Superior temporal gyrus (tissue), 1 donor: ENCODE results near the gene OVOL1.

Experiments used
- DNase-seq: peaks from one replicate; pipeline ENCODE4 v3.0.0-alpha.2; 2016; ENCODE audit errors: extremely low spot score

Gene OVOL1

GRCh38 chr11:65777821-65778361, 9.0 kb upstream of the OVOL1 start:
- DNase-seq, result no peak

DNA sequence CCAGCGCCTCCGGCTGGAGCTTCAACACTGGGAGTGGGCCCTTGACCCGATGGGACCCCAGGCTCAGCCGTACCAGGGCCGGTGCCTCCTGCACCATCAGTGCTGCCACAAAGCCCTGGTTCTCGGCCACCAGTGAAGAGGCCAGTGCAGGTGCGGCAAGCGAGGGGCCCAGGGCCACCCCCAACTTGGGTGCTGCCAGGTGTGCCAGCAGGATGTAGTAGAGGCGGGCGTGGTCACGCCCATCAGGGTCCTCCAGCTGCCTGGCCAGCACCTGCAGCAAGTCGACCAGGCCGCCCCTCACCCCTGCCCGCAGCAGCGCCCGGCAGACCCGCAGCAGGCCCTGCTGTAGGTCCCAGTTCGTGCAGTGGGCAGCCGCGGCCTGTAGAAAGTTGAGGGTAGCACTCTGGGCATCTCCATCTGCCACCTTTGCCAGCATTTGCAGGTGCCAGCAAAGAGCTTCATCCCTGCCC, 8.4 kb upstream of the OVOL1 start:
- no peak for DNase-seq

GRCh38 chr11:65778901-65779668, 7.8 kb upstream of the OVOL1 start:
- DNase-seq, result no peak

- DNase-seq, result no peak
These were observed 7.3 kb upstream of the OVOL1 start for GRCh38 chr11:65779669-65779918.

DNA sequence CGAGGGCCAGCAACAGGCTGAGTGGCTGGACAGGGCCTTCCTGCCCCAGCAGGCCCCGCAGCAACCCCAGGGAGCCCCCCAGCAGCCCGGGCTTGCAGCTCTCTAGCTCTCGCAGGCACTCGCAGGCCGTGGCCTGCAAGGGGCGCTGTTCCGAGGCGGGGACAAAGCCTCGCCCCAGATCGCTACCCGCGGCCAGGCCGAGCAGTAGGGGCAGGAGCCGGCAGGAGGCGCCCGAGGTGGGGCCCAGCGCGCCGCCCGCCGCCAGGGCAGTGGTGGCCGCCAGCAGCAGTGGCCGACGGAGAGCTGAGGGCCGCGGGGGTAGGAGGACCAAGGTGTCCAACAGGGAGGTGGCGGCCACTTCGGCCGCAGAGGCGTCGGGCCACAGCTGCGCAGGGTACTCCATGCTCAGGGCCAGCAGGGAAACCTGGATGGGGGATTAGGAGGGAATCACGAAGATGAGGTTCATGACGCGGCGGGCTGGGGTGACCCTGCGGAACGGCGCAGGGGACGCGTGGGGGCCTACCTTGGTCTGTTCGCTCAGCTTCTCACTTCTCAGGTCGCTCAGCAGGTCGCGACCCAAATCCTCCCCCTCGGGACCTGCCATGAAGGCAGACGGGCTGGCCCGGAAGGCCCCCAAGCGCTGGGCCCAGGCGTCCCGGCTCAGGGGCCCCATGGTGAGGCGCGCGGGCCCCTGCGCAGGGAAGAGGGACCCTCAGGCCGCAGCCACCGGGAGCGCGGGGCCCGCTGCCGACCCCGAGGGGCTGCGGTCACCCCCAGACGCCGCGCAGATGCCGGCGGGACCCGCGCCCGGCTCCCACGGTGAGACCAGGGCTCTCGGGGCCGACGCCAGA, 6.7 kb upstream of the OVOL1 start:
- peak; percentile 57 for DNase-seq

GRCh38 chr11:65780770-65781151, 6.1 kb upstream of the OVOL1 start, which contains the start of gene AP5B1:
AP5B1 (minus strand) TSS chr11:65780976; CDS start chr11:65780591, 385 bp downstream.
- DNase-seq, result peak; percentile 18

GRCh38 chr11:65781152-65781961, 5.5 kb upstream of the OVOL1 start:
- no peak for DNase-seq

- no peak for DNase-seq
These were observed 4.7 kb upstream of the OVOL1 start for GRCh38 chr11:65781962-65782815.

GRCh38 chr11:65782816-65783228, 4.0 kb upstream of the OVOL1 start:
- DNase-seq, result no peak

- no peak for DNase-seq
These were observed 1.4 kb upstream of the OVOL1 start for GRCh38 chr11:65785319-65786007.

DNA sequence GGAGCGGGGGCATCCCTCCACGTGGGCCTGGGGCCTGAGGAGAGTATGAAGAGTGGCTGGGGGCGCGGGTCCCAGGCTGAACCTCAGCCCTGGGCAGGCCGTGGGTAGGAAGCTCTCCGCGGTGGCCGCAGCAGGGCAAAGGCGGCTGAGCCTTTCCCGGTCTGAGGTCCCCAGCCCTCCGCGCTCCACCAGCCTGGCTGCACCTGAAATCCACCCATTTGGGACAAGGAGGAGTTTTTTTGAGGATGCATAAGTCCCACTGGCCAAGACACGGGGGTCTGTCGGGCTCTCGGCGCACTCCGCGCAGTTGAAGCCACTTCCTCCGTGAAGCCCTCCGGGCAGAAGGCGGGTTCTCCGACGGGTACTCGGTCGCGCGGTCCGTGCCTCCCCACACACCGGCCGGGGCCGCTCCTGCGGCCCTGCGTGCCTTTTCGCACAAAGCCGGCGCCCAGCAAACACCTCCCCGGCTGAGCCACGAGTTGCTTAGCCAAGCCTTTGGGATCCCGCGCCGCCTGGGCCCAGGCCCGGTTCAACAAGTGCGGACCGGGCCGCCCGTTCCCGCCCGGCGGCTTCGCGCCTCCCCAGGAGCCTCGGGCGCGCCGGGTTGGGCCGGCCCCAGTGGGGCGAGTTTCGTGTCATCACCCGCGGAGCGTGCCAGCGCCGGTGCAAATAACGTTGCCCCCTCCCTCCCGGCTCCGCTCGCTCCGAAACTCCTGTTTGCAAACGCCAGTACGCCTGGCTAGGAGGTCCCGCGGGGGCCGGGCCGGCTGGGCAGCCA, 666 bp upstream of the OVOL1 start:
- no peak for DNase-seq

- DNase-seq, result no peak
These were observed 1.1 kb downstream of the OVOL1 start for GRCh38 chr11:65787649-65788622.

DNA sequence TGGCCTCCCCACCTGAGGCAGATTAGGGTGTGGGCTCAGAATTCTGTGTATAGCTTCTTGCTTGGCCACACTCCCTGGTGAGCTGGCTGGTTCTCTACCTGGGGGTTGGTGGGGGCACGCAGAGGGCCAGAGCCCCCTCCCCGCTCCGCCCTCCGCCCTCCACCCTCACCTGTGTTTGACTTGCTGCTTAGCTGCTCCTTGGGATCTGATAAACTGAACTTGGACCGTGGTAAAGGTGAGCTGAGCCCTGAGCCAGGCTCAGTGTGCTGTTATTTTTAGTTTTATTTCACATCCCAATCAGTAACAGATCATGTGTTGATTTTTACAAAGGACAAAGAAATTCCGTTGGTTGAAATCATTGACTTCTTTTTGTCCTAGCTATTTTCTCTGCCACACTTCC, 2.0 kb downstream of the OVOL1 start:
- DNase-seq, result no peak

DNA sequence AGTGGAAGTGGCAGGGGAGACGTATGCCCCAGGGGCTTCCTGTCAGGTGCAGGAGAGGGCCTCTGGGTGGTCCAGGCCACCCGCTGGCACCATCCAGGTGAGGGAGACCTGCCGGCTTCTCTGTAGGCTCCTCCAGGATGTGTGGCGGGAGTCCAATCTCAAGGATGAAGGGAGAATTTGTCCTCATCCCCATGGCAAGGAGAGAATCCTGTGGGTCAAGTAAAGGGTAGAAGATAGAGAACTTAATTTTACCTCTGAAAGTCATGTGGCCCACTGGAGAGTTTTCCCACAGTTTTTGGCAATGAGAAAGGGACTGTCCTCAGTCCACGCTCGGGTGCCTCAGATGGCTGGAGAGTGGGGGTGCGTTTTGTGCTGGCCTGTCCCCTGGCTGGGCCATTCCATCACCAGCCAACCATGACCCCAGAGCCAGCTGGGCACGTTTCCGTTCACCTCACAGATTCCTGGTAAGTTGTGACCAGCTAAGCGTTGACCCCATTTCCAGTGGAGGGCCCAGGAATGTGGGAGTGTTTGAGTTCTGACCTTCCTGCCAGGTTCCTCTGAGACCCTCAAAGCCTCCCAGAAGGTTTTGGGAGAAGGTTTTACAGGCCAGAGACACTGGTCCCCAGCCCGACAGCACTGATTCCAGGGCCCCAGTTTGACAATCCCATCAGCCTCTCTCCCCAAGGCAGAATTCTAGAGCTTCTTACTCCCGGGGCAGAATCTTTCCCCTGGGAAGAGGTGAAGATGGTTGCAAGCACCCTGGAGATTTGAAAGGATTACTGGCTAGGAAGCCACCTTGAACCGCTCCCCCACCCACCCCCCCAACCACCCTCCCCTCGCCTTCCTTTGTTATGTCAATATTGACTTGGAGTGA, 2.6 kb downstream of the OVOL1 start:
- DNase-seq, result no peak

DNA sequence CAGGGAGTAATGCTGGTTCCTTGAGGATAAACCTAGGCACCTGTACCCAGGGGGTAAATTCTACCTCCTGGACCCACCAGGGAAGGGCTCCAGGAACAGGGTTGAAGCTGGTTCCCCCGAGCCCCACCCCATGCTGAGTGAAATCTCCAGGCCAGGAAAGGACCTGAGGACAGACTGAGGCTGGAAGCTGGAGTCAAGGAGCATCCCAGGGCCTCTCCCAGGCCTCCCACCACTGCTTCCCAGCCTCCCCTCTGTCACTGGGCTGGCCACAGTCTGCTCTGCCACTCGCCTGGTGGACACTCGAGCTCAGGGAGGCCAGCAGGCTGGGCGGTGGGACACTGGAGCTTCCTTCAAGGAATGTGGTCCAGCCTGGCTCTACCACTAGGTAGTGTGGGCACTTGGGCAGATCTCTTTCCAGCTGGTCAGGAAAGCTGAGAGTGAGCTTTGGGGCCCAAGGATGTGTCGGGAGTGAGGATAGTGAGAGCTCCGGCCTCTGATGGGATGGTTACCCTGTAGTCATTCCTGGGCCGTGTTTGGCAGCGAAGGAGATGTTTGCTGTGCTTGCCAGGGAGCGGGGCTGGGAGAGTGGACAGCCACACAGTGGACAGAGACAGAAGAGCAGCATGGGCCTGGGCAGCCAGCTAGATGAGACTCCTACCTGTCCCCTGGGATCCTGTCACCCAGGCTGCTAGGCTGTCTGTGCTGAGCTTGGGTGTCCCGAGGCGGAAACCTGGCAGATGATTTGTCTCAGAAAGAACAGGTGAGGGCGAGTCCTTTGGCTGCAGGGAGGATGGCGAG, 3.4 kb downstream of the OVOL1 start:
- DNase-seq, result no peak

DNA sequence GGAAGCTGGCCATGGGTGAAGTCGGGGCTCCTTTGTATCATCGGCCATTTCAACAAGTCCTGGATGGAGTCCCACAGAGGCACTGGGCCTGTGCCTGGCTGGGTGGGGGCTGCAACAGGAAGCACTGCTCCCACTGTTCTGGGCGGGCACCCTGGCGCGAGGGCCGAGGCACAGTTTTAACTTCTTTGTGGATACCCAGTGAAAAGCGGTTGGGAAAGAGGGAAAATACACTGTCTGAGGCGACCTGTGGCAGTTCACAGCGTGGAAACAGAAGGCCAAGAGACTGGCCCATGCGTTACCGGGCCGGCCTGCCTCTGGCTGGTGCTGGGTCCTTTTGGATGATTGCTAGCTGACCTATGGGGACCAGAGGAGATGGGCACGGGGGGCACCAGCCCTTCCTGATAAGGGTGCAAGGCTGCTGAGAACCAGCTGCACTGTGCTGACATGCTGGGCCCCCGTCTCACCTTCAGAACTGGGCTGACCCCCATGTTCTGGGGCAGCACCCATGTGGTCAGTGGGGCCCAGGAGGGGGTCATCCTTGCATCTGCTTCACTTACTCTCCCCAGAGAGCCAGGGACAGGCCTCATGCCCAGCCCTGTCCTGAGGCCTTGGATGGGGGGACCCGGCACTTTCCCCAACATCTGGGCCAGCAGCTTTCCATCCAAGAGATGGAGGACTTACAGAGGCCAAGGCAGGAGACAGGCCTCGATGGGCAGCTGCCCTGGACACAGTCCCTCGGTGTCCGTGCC, 4.2 kb downstream of the OVOL1 start:
- no peak for DNase-seq
